ENCODE measurements around the gene TCEAL6. TPM values are rescaled to one million over a fixed set of nuclear protein-coding genes. Genes with fewer than 3 reads are reported as not detected.
"Not testable (repeated sequence)": the region's sequence is repeated elsewhere in the genome, so short reads cannot be mapped to it uniquely, and the experiment has no call there.

The TCEAL6 gene
- polyA plus RNA-seq, 1 donor (not counting 4 experiments of a cell fraction or from before 2014, with no cell fraction given), result not detected

DNA sequence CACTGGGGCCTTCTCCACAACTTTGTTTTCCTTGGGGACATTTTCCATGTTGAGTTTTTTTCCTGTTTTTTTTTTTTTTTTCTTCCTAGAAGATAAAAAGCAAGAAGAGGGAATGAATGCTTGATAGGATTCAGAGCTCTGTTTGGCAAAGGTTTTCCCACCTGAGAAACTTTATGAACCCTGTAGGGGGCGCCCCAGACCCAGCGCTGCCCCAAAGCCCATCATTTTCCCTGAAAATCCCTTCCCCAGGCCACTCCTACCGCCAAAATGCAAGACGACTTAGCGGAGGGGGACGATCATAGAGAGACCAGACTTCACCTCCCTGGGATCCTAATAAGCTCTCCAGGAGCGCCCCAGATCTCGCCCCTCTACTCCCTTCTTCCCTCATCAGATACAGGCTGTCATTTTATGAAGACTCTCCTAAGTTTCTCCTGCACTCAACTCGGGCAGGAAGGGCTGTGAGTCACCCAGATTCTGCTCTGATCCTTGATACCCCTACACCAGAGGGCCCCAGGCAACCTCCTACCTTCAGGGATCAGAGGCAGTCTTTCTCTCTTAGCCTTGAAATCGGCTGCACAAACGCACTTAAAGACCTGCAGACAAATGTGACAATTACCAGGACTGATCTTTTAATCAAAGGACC, 12.1 kb upstream of the TCEAL6 start:
- H3K4me2 ChIP-seq (ENCODE audit: control insufficient read depth, extremely low read depth, insufficient read depth, low read depth, low read length), result no peak overlapping the region

DNA sequence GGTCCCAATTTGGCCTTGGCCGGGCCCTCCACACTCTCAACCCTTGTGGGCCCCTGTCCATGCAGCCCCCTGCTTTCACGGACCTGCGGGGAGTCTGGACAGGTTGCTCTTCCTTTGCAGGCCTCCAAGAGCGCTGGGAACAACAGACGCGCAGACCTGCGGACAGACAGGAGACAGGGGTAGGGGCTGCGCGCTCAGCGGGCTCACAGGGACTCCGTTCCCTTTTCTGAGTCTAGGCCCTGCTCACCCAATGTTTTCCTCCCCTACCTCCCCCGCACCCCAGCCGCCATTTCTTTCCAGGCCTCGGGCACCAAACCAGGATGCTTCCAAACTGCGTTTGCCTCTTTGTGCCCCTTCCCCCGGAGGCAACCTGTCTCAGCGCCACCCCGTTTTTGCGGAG, 650 bp downstream of the TCEAL6 start:
- H3K36me3 ChIP-seq (ENCODE audit: control insufficient read depth in 2 of 2, extremely low read depth in 1 of 2, insufficient read depth in 2 of 2, low read length in 2 of 2); H3K4me1 ChIP-seq (ENCODE audit: control insufficient read depth, extremely low read depth, insufficient read depth, low read length); H4K20me1 ChIP-seq (ENCODE audit: control insufficient read depth, extremely low read depth, insufficient read depth, low read length); DNase-seq (ENCODE audit: low read depth, low spot score); H3K9me3 ChIP-seq (ENCODE audit: control insufficient read depth, low read depth, low read length); H3K27me3 ChIP-seq (ENCODE audit: control insufficient read depth, extremely low read depth, insufficient read depth, low read length); H3K4me3 ChIP-seq (ENCODE audit: control insufficient read depth in 2 of 3, extremely low read depth in 1 of 3, insufficient read depth in 2 of 3, low read depth in 1 of 3, low read length in 3 of 3); H2AFZ ChIP-seq (ENCODE audit: control insufficient read depth, low read length); H3K9ac ChIP-seq (ENCODE audit: control insufficient read depth, extremely low read depth, insufficient read depth, low read length); H3K4me2 ChIP-seq (ENCODE audit: control insufficient read depth, extremely low read depth, insufficient read depth, low read depth, low read length); FAIRE-seq; H3K27ac ChIP-seq (ENCODE audit: control insufficient read depth, insufficient read depth, low read length); H3K79me2 ChIP-seq (ENCODE audit: control insufficient read depth, insufficient read depth, low read length); dilution Hi-C loops (cut with MboI; ENCODE audit: extremely low pct_ligation_motif_present, low sequenced_read_pairs); H3K9me1 ChIP-seq (ENCODE audit: control insufficient read depth, extremely low read depth, insufficient read depth, low read length): not testable (repeated sequence)

More for the DNA sequence above, 12.1 kb upstream of the TCEAL6 start:
- no peaks in the 10 kb centered on the region for H3K9me3 ChIP-seq (ENCODE audit: control insufficient read depth, low read depth, low read length)
- no peak overlapping the region for H3K27ac ChIP-seq (ENCODE audit: control insufficient read depth, insufficient read depth, low read length)
- no peak overlapping the region for H2AFZ ChIP-seq (ENCODE audit: control insufficient read depth, low read length)
- no peaks in the 10 kb centered on the region for H3K36me3 ChIP-seq (ENCODE audit: control insufficient read depth in 2 of 2, extremely low read depth in 1 of 2, insufficient read depth in 2 of 2, low read length in 2 of 2)
- no peaks in the 10 kb centered on the region for H3K9me1 ChIP-seq (ENCODE audit: control insufficient read depth, extremely low read depth, insufficient read depth, low read length)
- no peaks in the 10 kb centered on the region for H3K4me1 ChIP-seq (ENCODE audit: control insufficient read depth, extremely low read depth, insufficient read depth, low read length)
- FAIRE-seq, result no peak
- H4K20me1 ChIP-seq (ENCODE audit: control insufficient read depth, extremely low read depth, insufficient read depth, low read length), result no peaks in the 10 kb centered on the region
- dilution Hi-C loops (cut with MboI; ENCODE audit: extremely low pct_ligation_motif_present, low sequenced_read_pairs), result no loop called here
- H3K9ac ChIP-seq (ENCODE audit: control insufficient read depth, extremely low read depth, insufficient read depth, low read length), result no peak overlapping the region
- no peak overlapping the region for H3K4me3 ChIP-seq (ENCODE audit: control insufficient read depth in 2 of 3, extremely low read depth in 1 of 3, insufficient read depth in 2 of 3, low read depth in 1 of 3, low read length in 3 of 3)
- no peak for TF ChIP-seq EZH2 (IDR thresholded peaks at IDR 0.05; ENCODE audit: low read length)
- TF ChIP-seq, protein P1, sequence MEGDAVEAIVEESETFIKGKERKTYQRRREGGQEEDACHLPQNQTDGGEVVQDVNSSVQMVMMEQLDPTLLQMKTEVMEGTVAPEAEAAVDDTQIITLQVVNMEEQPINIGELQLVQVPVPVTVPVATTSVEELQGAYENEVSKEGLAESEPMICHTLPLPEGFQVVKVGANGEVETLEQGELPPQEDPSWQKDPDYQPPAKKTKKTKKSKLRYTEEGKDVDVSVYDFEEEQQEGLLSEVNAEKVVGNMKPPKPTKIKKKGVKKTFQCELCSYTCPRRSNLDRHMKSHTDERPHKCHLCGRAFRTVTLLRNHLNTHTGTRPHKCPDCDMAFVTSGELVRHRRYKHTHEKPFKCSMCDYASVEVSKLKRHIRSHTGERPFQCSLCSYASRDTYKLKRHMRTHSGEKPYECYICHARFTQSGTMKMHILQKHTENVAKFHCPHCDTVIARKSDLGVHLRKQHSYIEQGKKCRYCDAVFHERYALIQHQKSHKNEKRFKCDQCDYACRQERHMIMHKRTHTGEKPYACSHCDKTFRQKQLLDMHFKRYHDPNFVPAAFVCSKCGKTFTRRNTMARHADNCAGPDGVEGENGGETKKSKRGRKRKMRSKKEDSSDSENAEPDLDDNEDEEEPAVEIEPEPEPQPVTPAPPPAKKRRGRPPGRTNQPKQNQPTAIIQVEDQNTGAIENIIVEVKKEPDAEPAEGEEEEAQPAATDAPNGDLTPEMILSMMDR (optimal IDR thresholded peaks at IDR 0.05 in 1 of 3, IDR thresholded peaks at IDR 0.05 in 1 of 3, conservative IDR thresholded peaks at IDR 0.05 in 1 of 3; ENCODE audit: extremely low read depth in 1 of 3, insufficient read depth in 2 of 3, low read length in 3 of 3), result peak in 1 of 3 experiments; percentile 7
- H3K79me2 ChIP-seq (ENCODE audit: control insufficient read depth, insufficient read depth, low read length), result no peaks in the 10 kb centered on the region
- no peak for DNase-seq (ENCODE audit: low read depth, low spot score)
- H3K27me3 ChIP-seq (ENCODE audit: control insufficient read depth, extremely low read depth, insufficient read depth, low read length), result peaks cover 4% of the 10 kb centered on the region

DNA sequence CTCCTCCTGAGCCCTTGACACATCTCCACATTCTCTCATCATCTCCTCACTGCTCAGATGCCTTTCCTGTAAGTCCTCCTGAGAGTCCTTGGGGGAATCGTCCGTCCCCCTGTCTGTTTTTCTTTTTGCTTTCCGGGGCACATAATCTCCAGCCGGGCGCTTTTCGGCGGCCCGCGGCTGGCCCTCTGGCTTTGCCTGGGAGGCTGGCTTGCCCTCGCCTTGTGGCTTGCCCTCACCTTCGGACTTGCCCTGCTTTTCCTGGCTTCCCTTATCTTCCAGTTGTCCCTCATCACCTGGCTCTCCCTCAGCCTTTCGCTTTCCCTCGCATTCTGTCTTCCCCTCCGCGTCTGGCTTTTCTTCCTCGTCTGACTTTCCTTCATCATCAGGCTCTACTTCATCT, 1.4 kb downstream of the TCEAL6 start:
- H3K9me3 ChIP-seq (ENCODE audit: control insufficient read depth, low read depth, low read length); H3K4me1 ChIP-seq (ENCODE audit: control insufficient read depth, extremely low read depth, insufficient read depth, low read length); DNase-seq (ENCODE audit: low read depth, low spot score); FAIRE-seq; H3K4me2 ChIP-seq (ENCODE audit: control insufficient read depth, extremely low read depth, insufficient read depth, low read depth, low read length); H2AFZ ChIP-seq (ENCODE audit: control insufficient read depth, low read length); H3K9me1 ChIP-seq (ENCODE audit: control insufficient read depth, extremely low read depth, insufficient read depth, low read length); H3K79me2 ChIP-seq (ENCODE audit: control insufficient read depth, insufficient read depth, low read length); H3K27me3 ChIP-seq (ENCODE audit: control insufficient read depth, extremely low read depth, insufficient read depth, low read length); H3K4me3 ChIP-seq (ENCODE audit: control insufficient read depth in 2 of 3, extremely low read depth in 1 of 3, insufficient read depth in 2 of 3, low read depth in 1 of 3, low read length in 3 of 3); H4K20me1 ChIP-seq (ENCODE audit: control insufficient read depth, extremely low read depth, insufficient read depth, low read length); H3K27ac ChIP-seq (ENCODE audit: control insufficient read depth, insufficient read depth, low read length); H3K36me3 ChIP-seq (ENCODE audit: control insufficient read depth in 2 of 2, extremely low read depth in 1 of 2, insufficient read depth in 2 of 2, low read length in 2 of 2); H3K9ac ChIP-seq (ENCODE audit: control insufficient read depth, extremely low read depth, insufficient read depth, low read length); dilution Hi-C loops (cut with MboI; ENCODE audit: extremely low pct_ligation_motif_present, low sequenced_read_pairs): not testable (repeated sequence)
